GM21786 (cell line): ENCODE measurements around the gene RETN.

Experiments used
- ATAC-seq: cut with Tn5 transposase; IDR thresholded peaks from one replicate; pipeline ENCODE4 v1.9.1; 2021; ENCODE audit not compliant: unreplicated experiment

The RETN gene

DNA sequence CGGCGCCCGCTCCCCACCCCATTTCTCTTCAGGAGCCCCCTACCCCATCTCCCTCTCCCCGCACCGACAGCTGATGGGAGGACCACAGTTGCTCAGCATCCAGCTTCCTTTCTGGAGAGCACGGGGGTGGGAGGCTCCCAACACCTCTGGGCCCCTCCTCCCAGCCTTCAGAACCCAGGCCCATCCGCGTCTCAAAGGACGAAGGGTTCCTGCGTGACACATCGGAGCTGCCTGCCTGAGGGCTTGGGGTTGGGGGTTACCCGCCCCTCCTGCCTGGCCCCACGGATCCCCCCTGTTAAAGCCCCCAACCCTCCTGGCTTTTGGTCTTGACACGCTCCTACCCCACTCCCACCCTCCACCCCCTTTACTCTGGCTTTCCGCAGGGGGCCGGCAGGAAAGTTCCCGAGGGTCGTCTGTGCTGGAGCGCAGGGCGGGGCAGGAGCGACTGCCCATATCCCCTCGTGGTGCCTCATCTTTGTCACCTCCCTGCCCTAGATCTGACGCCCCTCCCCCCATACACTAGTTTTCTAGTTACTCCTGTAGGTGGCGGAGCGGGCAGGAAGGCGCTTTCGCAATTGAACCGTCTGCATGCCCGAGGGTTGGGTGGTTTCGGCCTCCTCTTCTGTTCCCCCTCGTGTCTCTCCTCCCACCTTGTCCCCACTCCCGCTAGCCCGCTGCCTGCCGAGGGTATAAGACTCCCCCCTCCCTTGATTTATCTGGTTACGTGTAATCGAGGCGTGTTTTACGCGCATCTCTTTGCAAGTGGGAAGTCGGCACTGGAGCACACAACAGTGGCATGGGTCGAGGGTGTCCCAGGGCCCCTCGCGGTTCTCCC, 12.7 kb downstream of the RETN start:
- peak; percentile 35 for ATAC-seq

GRCh38 chr19:7682175-7682855, 13.5 kb downstream of the RETN start:
- ATAC-seq: no peak

- no peak for ATAC-seq
These were observed 16.9 kb downstream of the RETN start for GRCh38 chr19:7685546-7686445.

DNA sequence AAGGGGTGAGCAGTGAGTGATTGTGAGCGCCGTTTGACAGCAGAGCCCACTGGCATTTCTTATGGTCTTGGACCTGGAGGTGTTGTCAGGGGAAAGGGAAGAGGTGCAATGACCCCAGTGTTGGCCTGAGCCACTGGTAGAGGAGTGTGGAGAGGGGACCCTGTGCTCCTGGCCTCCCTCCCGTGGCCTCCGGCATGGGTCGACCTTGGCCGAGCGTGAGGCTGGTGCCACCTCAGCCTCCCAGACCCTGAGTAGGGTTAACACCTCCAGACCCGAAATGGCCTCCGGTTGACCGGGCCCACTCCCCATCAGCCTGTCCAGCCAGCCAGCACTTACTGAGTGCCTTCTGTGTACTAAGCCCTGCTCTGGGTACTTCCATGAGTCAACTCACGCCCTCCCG, 18.3 kb downstream of the RETN start:
- ATAC-seq: no peak

DNA sequence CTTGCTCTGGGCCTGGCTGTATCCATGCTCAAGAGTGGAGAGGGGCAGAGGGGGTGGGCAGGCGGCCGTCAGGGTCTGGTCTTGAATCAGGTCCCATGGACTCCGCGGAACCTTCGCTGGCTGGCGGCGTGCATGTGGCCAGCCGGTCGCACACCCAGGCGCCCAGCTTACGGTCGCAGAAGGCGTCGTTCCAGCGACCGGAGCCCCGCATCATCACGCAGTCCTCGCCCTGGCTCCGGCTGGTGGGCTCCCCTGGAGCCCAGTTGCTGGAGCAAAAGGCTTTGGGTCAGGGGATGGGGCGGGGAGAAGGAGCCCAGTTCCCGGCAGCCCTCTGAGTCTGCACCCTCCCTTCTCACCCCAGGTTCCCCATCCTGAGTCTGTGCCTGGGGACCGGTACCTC, 20.3 kb downstream of the RETN start:
- ATAC-seq: no peak

DNA sequence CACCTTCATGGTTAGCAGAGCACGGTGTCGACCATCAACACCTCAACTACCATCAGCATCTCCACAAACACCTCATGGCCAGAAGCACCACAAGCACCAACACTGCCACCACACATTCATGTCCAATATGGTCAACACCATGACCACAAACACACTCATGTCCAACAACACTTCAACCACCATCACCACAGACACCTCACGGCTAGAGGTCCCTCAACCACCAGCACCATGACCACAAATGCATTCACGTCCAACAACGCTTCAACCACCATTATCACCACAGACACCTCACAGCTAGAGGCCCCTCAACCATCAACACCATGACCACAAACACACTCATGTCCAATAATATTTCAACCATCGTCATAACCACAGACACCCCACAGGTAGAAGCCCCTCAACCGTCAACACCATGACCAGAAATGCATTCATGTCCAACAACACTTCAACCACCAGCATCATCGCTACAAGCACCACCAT, 22.0 kb downstream of the RETN start:
- no peak for ATAC-seq

- ATAC-seq: no peak
These were observed 22.6 kb downstream of the RETN start for GRCh38 chr19:7691497-7691896.

DNA sequence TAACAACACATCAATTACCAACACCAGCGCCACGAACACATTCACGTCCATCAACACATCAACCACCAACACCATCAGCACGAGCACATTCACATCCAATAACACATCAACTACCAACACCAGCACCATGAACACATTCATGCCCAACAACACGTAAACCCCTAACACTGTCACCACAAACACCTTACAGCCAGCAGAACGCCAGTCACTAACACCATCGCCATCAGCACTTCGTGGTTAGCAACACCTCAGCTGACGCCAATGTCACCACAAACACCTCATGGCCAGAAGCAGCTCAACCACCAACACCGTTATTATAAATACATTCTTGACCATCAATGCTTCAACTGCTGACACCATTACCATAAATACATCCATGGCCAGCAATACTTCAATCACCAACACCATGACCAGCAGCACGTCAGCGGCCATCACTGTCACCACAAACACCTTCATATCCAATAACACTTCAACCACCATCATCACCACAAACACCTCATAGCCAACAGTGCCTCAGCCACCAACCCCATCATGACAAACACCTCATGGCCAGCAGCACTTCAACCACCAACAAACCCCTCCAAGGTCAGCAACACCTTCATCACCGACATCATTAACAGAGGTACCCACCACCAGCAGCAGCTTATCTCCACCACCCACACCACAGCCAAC, 23.7 kb downstream of the RETN start:
- no peak for ATAC-seq

- no peak for ATAC-seq
These were observed 25.6 kb downstream of the RETN start for GRCh38 chr19:7694499-7694898.

GRCh38 chr19:7697721-7698287, 29.0 kb downstream of the RETN start:
- ATAC-seq: no peak

- no peak for ATAC-seq
These were observed 29.7 kb downstream of the RETN start for GRCh38 chr19:7698583-7698982.

- no peak for ATAC-seq
These were observed 30.2 kb downstream of the RETN start for GRCh38 chr19:7699003-7699402.

- ATAC-seq: no peak
These were observed 30.9 kb downstream of the RETN start for GRCh38 chr19:7699417-7700401.

DNA sequence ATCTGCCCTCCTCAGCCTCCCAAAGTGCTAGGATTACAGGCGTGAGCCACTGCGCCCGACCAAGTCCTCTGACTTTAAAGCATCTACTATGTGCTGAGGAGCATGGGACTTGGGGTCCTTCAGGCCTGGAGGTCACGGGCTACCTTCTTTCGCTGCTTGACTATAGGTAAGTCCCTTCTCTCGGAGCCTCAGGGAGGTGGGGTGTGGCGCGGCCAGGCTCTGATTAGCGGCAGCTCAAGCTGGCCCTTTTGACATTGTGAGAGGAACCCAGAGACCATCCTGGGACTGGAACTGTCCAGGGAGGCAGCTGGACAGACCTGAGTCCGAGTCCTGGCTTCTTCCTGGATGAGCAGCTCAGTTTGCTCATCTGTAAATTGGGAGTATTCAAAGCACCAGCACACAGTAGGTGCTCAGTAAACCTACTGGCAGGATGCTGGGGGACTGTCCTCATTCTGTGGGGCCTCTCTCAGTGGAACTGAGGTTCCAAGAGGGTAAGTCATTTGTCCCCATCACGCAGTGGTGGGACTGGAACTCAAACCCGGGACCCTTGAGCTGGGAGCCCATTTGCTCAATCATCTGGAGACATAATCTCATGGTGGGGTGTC, 32.3 kb downstream of the RETN start:
- ATAC-seq: no peak

DNA sequence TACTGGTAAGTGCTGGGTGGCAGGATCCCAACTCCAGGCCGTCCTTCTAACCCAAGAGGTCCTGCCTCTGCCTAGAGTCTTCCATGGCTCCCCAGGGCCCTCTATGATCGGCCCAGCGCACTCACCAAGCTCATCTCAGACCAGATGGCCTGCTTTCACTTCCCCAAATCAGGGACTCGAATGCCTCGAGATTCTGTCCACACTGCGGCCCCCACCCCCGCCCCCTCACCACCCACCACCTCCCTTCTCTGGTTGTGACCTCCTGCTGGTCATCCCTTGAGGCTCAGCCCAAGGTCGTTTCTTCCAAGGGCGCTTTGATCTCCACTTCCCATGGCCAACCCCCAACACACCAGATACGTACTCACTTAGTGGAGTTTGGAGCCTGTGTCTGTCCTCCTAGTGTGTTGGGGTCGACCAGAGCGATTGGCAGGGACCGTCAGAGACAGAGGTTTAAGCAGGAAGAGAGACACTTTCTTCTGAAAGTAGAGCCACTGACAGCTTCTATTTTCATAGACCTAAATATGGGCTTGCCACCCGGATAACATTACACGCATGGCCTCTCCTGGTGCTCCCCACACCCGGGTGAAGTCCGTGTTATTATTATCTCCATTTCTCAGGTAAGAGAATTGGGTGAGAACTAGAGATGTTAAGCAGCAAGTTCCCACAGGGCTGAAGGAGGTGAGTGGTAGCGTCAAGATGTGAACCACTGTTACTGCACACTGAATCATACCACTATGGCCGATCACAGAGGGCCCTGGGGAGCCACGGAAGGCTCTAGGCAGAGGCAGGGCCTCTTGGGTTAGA, 33.0 kb downstream of the RETN start, which contains the start of gene FCER2:
Gene FCER2 (minus strand): TSS at position 478 of the 804 bp plus-strand sequence. CDS start 2,371 bp downstream, outside the sequence.
- peak; percentile 57 for ATAC-seq

GRCh38 chr19:7703332-7703731, 34.5 kb downstream of the RETN start:
- no peak for ATAC-seq

- no peak for ATAC-seq
These were observed 35.6 kb downstream of the RETN start for GRCh38 chr19:7704280-7705060.
